Gastroesophageal sphincter (tissue), 4 donors: Measurements from ENCODE around the gene SERPINI2. TPM values are rescaled to one million over a fixed set of nuclear protein-coding genes. Genes with fewer than 3 reads are reported as not detected.

Source experiments
- ATAC-seq: fragments of 150-250 bp; one replicate; pipeline ENCODE4 v1.9.1; 2016; ENCODE audit warnings: mild to moderate bottlenecking, moderate library complexity
- H3K27ac ChIP-seq, 4 donors: fragments of 200-600 bp; sonication (generic) in 3 of 4; 1 replicate in 3 of 4; 2 replicates in 1 of 4; pipeline ENCODE4 v1.5.1; 2016 to 2019
- H3K27me3 ChIP-seq: fragments of 200-600 bp; sonication (generic); one replicate; pipeline ENCODE4 v1.5.1; 2019
- H3K36me3 ChIP-seq, 2 donors: fragments of 200-600 bp; sonication (generic); one replicate each; pipeline ENCODE4 v1.5.1; 2019; ENCODE audit warnings: control low read depth in 1 of 2
- H3K4me1 ChIP-seq, 3 donors: fragments of 200-600 bp; sonication (generic); 1 replicate in 2 of 3; 2 replicates in 1 of 3; pipeline ENCODE4 v1.5.1; 2016 to 2019; ENCODE audit warnings: control low read depth in 2 of 3
- H3K4me3 ChIP-seq, 2 donors: fragments of 200-600 bp; sonication (generic); one replicate each; pipeline ENCODE4 v1.5.1; 2019; ENCODE audit warnings: mild to moderate bottlenecking in 1 of 2, moderate library complexity in 1 of 2
- H3K9me3 ChIP-seq, 3 donors: fragments of 200-600 bp; sonication (generic); one replicate each; pipeline ENCODE4 v1.5.1; 2017 to 2019; ENCODE audit warnings: control low read depth in 2 of 3
- EP300 ChIP-seq: sonication (generic); formaldehyde crosslinking; IDR thresholded peaks from one replicate; pipeline ENCODE4 v1.6.1; 2017; ENCODE audit warnings: antibody characterized with exemption, mild to moderate bottlenecking
- POLR2A ChIP-seq, 2 donors: fragments of 450-650 bp; IDR thresholded peaks; one replicate each; pipeline ENCODE4 v1.6.1; 2017; ENCODE audit warnings: antibody characterized with exemption in 2 of 2, mild to moderate bottlenecking in 2 of 2, moderate library complexity in 1 of 2
- POLR2AphosphoS5 ChIP-seq: sonication (generic); formaldehyde crosslinking; IDR thresholded peaks from one replicate; pipeline ENCODE4 v1.6.1; 2017; ENCODE audit warnings: antibody characterized with exemption
- WGBS, 2 donors: methylation state at CpG; one replicate each; pipeline ENCODE4 v1.1.5; 2018; ENCODE audit warnings: low coverage in 1 of 2; 5-methylcytosine and 5-hydroxymethylcytosine counted together
- total RNA-seq, 4 donors: library from RNA; depleted of rRNA; stranded (reverse); fragments of >200 nt; gene quantifications; one replicate each; pipeline ENCODE4 v1.1.0, GENCODE V29; 2016
- TF ChIP-seq, protein P1 (sequence below), 4 experiments: fragments of 200-600 bp in 2 of 4; fragments of 450-650 bp in 2 of 4; sonication (generic) in 1 of 4; IDR thresholded peaks; one replicate each; pipeline ENCODE4 v1.5.1; 2017 to 2019; ENCODE audit warnings: antibody characterized with exemption in 4 of 4, mild to moderate bottlenecking in 2 of 4, moderate library complexity in 2 of 4

The SERPINI2 gene
- total RNA-seq, 4 donors from 2014 or later = 0.94 TPM; not detected in 3

DNA sequence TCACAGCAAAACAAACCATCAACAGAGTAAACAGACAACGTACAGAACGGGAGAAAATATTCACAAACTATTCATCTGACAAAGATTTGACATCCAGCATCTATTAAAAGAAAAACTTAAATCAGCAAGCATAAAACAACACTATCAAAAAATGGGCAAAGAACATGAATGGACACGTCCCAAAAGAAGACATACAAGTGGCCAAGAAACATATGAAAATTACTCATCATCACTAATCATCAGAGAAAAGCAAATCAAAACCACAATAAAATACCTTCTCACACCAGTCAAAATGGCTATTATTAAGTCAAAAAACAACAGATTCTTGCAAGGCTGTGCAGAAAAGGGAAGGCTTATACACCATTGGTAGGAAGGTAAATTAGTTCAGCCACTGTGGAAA lies 13.7 kb upstream of the SERPINI2 start:
- no peak overlapping the region for H3K4me3 ChIP-seq
- H3K4me1 ChIP-seq = no peaks in the 10 kb centered on the region
- no peaks in the 10 kb centered on the region for H3K36me3 ChIP-seq
- H3K27ac ChIP-seq = no peak overlapping the region
- TF ChIP-seq, protein P1, sequence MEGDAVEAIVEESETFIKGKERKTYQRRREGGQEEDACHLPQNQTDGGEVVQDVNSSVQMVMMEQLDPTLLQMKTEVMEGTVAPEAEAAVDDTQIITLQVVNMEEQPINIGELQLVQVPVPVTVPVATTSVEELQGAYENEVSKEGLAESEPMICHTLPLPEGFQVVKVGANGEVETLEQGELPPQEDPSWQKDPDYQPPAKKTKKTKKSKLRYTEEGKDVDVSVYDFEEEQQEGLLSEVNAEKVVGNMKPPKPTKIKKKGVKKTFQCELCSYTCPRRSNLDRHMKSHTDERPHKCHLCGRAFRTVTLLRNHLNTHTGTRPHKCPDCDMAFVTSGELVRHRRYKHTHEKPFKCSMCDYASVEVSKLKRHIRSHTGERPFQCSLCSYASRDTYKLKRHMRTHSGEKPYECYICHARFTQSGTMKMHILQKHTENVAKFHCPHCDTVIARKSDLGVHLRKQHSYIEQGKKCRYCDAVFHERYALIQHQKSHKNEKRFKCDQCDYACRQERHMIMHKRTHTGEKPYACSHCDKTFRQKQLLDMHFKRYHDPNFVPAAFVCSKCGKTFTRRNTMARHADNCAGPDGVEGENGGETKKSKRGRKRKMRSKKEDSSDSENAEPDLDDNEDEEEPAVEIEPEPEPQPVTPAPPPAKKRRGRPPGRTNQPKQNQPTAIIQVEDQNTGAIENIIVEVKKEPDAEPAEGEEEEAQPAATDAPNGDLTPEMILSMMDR (IDR thresholded peaks at IDR 0.05) = no peak
- TF ChIP-seq EP300 = no peak
- TF ChIP-seq POLR2AphosphoS5 = no peak
- TF ChIP-seq POLR2A (IDR thresholded peaks at IDR 0.05) = no peak
- ATAC-seq = no peak
- H3K27me3 ChIP-seq = no peaks in the 10 kb centered on the region
- WGBS, 2 donors = 30 to 48% methylated on average over 3 of the region's 3 CpGs
- H3K9me3 ChIP-seq = no peaks in the 10 kb centered on the region

DNA sequence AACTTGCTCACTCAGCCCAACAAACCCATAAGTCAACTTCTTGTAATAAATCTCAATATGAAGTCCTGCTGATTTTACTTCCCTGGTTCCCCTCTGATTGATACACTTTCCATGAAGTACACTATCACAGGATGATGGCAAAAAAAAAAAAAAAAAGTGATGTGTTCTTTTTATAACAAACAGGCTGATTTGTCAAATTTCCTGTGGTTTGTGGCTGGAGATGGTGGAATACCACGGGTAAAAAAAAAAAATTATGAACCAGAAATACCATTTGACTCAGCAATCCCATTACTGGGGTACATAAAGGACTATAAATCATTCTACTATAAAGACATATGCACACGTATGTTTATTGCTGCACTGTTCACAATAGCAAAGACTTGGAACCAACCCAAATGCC lies 10.7 kb upstream of the SERPINI2 start:
- ATAC-seq = no peak
- TF ChIP-seq, protein P1 (IDR thresholded peaks at IDR 0.05) = no peak
- TF ChIP-seq POLR2AphosphoS5 (no peak), EP300 (no peak), POLR2A (IDR thresholded peaks at IDR 0.05) (no peak)
- Histone ChIP-seq H3K4me3 (no peak overlapping the region), H3K4me1 (no peaks in the 10 kb centered on the region), H3K27ac (no peak overlapping the region), H3K9me3 (no peaks in the 10 kb centered on the region), H3K36me3 (no peaks in the 10 kb centered on the region), H3K27me3 (no peaks in the 10 kb centered on the region)
- 59 to 63% methylated on average over 2 of the region's 2 CpGs for WGBS, 2 donors

DNA sequence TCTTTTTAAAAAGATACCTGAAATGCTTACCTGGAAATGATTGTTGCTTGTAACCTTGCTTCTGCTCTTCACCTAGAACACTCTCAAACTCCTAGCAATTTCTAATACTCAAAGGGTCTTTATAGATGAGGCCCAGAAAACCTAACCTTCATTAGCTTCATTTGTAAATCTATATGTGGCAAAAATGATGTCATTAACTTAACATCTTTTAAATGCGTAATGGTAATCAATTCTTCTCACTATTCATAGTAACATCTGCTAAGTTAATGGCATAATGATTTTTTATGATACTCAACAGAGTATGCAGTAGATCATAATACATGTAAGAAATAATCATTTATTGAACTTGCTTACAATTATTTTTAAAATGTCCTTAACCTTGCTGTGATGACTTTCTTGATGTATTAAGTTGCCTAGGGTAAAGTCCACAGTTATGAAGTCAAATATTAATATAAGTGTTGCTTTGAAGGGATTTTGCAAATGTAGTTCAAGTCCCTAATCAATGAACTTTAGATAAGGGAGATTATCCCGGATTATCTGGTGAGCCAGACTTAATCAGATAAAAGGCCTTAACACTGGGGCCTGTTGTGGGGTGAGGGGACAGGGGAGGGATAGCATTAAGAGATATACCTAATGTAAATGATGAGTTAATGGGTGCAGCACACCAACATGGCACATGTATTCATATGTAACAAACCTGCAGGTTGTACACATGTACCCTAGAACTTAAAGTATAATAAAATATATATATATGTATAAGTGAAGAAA lies 10.1 kb upstream of the SERPINI2 start:
- H3K4me1 ChIP-seq = no peaks in the 10 kb centered on the region
- TF ChIP-seq POLR2A (IDR thresholded peaks at IDR 0.05) (no peak), EP300 (no peak), POLR2AphosphoS5 (no peak)
- TF ChIP-seq, protein P1 (IDR thresholded peaks at IDR 0.05) = no peak
- no peaks in the 10 kb centered on the region for H3K36me3 ChIP-seq
- no peaks in the 10 kb centered on the region for H3K27me3 ChIP-seq
- WGBS, 2 donors = 79 to 100% methylated on average over 1 to 2 of the region's 2 CpGs
- H3K9me3 ChIP-seq = no peaks in the 10 kb centered on the region
- no peak for ATAC-seq
- no peak overlapping the region for H3K4me3 ChIP-seq
- H3K27ac ChIP-seq = no peak overlapping the region

DNA sequence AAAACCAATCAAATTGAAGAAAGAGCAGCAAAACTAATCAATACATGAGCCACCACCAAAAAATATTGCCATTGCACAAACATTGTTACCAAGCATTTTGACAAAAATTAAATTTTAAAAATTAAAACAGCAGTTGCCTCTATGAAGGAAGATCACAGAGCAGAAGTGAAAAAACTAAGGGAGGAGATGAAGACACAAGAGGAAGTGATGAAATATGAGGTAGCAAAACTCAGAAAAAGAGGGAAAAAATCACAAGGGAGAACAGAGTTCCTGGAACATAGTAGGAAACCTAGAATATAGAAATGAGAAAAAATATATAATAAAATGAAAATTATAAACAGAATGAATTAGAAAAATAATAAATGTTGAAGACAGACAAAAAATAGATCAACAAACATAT lies 7.3 kb upstream of the SERPINI2 start:
- Histone ChIP-seq H3K36me3 (no peaks in the 10 kb centered on the region), H3K4me1 (no peaks in the 10 kb centered on the region), H3K9me3 (no peaks in the 10 kb centered on the region), H3K4me3 (no peak overlapping the region), H3K27me3 (no peaks in the 10 kb centered on the region), H3K27ac (no peak overlapping the region)
- no peak for ATAC-seq
- TF ChIP-seq EP300 = no peak
- no peak for TF ChIP-seq POLR2A (IDR thresholded peaks at IDR 0.05)
- TF ChIP-seq POLR2AphosphoS5 = no peak
- TF ChIP-seq, protein P1 (IDR thresholded peaks at IDR 0.05) = no peak

DNA sequence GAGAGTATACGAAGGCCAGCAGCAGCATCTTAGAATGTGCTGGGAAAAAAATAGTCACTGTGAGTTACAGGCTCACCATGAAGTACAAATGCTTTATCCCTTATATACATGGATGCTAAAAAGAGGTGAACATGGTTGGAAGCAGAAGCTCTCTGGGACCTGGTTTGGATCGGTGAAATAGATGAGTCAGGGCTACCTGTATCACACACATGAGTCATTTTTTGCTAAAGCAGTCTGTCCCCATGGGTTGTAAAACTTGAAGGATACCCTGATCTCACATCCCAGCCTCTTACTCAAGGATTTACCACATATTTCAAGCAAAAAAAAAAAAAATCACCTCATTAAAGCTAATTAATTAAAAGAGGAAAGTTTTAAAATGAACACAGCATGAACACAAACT lies 6.9 kb upstream of the SERPINI2 start:
- Histone ChIP-seq H3K36me3 (no peaks in the 10 kb centered on the region), H3K9me3 (no peaks in the 10 kb centered on the region), H3K27me3 (no peaks in the 10 kb centered on the region), H3K4me1 (no peaks in the 10 kb centered on the region), H3K4me3 (no peak overlapping the region), H3K27ac (no peak overlapping the region)
- WGBS, 2 donors = 95 to 100% methylated on average over 2 of the region's 2 CpGs
- no peak for TF ChIP-seq EP300
- no peak for TF ChIP-seq POLR2AphosphoS5
- no peak for TF ChIP-seq POLR2A (IDR thresholded peaks at IDR 0.05)
- TF ChIP-seq, protein P1 (IDR thresholded peaks at IDR 0.05) = no peak
- ATAC-seq = no peak
